22Rv1 (cell line): ENCODE data around the gene C14orf180.

Experiments used
- ZFX ChIP-seq: fragments of 450-650 bp; IDR thresholded peaks from 2 replicates; pipeline ENCODE4 v1.6.1; 2017; ENCODE audit warnings: antibody characterized with exemption, borderline replicate concordance
- TF ChIP-seq, protein P1 (sequence below): fragments of 450-650 bp; IDR thresholded peaks from 2 replicates; pipeline ENCODE4 v1.5.1; 2017; ENCODE audit warnings: mild to moderate bottlenecking

DNA sequence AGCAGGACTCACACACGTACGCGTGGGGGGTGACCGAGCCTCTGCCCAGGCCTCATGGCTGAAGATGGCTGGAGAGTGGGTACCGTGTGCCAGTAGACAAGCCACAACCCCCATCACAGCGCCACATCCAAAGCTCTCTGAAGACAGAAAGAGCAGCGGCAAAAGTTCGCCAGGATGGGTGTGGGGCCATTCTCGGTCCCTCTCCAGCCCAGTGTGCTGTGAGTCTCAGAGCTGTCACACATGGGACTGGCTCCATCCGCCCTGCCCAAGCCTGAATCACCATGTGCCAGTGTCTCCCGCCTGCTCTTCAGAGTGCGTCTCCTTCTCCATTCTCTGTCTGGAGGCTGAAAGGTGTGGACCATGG is 19.3 kb downstream of the C14orf180 start:
- TF ChIP-seq, protein P1, sequence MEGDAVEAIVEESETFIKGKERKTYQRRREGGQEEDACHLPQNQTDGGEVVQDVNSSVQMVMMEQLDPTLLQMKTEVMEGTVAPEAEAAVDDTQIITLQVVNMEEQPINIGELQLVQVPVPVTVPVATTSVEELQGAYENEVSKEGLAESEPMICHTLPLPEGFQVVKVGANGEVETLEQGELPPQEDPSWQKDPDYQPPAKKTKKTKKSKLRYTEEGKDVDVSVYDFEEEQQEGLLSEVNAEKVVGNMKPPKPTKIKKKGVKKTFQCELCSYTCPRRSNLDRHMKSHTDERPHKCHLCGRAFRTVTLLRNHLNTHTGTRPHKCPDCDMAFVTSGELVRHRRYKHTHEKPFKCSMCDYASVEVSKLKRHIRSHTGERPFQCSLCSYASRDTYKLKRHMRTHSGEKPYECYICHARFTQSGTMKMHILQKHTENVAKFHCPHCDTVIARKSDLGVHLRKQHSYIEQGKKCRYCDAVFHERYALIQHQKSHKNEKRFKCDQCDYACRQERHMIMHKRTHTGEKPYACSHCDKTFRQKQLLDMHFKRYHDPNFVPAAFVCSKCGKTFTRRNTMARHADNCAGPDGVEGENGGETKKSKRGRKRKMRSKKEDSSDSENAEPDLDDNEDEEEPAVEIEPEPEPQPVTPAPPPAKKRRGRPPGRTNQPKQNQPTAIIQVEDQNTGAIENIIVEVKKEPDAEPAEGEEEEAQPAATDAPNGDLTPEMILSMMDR = no peak
- TF ChIP-seq ZFX = no peak
